PC-3 (cell line): Measurements from ENCODE around the gene NCAPH2.

ENCODE experiments used
- CTCF ChIP-seq: fragments of 300-600 bp; sonication (generic); conservative IDR thresholded peaks from 2 replicates; pipeline ENCODE4 v1.5.1; 2017; ENCODE audit warnings: antibody characterized with exemption, low read depth, mild to moderate bottlenecking, low read length
- EZH2 ChIP-seq: fragments of 300-600 bp; sonication (generic); IDR thresholded peaks from one replicate; pipeline ENCODE4 v1.6.1; 2017; ENCODE audit warnings: antibody characterized with exemption, mild to moderate bottlenecking, low read length; ENCODE audit not compliant: unreplicated experiment
- EZH2phosphoT487 ChIP-seq: fragments of 300-600 bp; sonication (generic); IDR thresholded peaks from 2 replicates; pipeline ENCODE4 v1.6.1; 2018; ENCODE audit warnings: mild to moderate bottlenecking, antibody characterized with exemption, low read length, borderline replicate concordance

- TF ChIP-seq CTCF (no peak), EZH2 (no peak), EZH2phosphoT487 (no peak)
These were observed 55.6 kb downstream of the NCAPH2 start for GRCh38 chr22:50563413-50564160.
